Subcutaneous abdominal adipose tissue (tissue), 5 donors: Measurements from ENCODE around the gene ANKRD65.
"Not testable (repeated sequence)": the region's sequence is repeated elsewhere in the genome, so short reads cannot be mapped to it uniquely, and the experiment has no call there.

ENCODE experiments used
- H3K27ac ChIP-seq: one replicate; pipeline ENCODE4 v1.7.0; 2013; ENCODE audit warnings: low read depth, mild to moderate bottlenecking, inconsistent platforms, low read length, moderate library complexity
- H3K27me3 ChIP-seq, 5 donors: one replicate each; pipeline ENCODE4 v1.7.0; 2013; ENCODE audit warnings: low read length in 5 of 5, inconsistent platforms in 1 of 5; ENCODE audit not compliant: control insufficient read depth in 5 of 5, insufficient read depth in 4 of 5
- H3K36me3 ChIP-seq, 5 donors: one replicate each; pipeline ENCODE4 v1.7.0; 2013; ENCODE audit warnings: low read length in 5 of 5; ENCODE audit not compliant: control insufficient read depth in 5 of 5, insufficient read depth in 5 of 5
- H3K4me1 ChIP-seq, 5 donors: one replicate each; pipeline ENCODE4 v1.7.0; 2013; ENCODE audit warnings: low read length in 5 of 5, mild to moderate bottlenecking in 3 of 5, moderate library complexity in 1 of 5; ENCODE audit not compliant: control insufficient read depth in 5 of 5, insufficient read depth in 5 of 5
- H3K4me3 ChIP-seq, 5 donors: one replicate each; pipeline ENCODE4 v1.7.0; 2013; ENCODE audit warnings: low read length in 5 of 5, low read depth in 1 of 5
- H3K9ac ChIP-seq, 5 donors: one replicate each; pipeline ENCODE4 v1.7.0; 2013; ENCODE audit warnings: low read length in 5 of 5, mild to moderate bottlenecking in 4 of 5, moderate library complexity in 3 of 5
- H3K9me3 ChIP-seq, 5 donors: one replicate each; pipeline ENCODE4 v1.7.0; 2013; ENCODE audit warnings: low read length in 5 of 5; ENCODE audit not compliant: control insufficient read depth in 5 of 5
- donor health status: healthy.
- donor health status: healthy.
- donor health status: healthy.
- donor health status: healthy.
- donor health status: healthy.

Gene ANKRD65

DNA sequence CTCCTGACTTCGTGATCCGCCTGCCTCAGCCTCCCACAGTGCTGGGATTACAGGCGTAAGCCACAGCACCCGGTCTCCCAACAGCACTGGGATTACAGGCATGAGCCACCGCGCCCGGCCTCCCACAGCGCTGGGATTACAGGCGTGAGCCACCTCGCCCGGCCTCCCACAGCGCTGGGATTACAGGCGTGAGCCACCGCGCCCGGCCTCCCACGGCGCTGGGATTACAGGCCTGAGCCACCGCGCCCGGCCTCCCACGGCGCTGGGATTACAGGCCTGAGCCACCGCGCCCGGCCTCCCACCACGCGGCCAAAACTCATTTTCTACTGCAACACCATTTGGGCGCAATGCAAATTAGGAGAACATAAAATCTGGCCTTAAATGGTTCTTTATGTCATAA, 35.7 kb downstream of the ANKRD65 start:
- H3K4me1 ChIP-seq, H3K27me3 ChIP-seq, H3K9me3 ChIP-seq, H3K4me3 ChIP-seq, H3K27ac ChIP-seq, H3K9ac ChIP-seq: not testable (repeated sequence)
- peaks cover 4 to 70% (median 55%) of the 10 kb centered on the region in 5 donors for H3K36me3 ChIP-seq

DNA sequence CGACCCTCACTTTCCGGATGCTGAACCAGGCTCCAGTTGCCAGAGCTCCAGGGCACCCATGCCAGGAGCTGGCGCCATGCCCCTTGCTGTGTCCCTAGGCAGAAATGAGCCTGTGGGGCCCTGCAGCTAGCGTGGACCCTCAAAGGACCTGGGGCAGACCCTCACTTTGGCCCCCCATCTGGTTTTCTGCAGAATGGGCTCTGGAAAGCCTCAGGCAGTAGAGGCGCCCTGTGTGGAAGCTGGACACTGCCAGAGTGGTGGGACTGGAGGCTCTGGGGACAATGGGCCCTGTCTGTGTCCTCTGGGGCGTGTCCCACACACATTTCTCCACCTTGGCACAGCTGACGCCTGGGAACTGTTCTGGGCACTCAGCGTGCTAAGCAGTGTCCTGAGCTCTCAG, 39.8 kb downstream of the ANKRD65 start:
- no peak overlapping the region for H3K27ac ChIP-seq
- H3K27me3 ChIP-seq, result no peaks in the 10 kb centered on the region
- H3K36me3 ChIP-seq, result peaks cover 0 to 30% (median 20%) of the 10 kb centered on the region in 5 donors

DNA sequence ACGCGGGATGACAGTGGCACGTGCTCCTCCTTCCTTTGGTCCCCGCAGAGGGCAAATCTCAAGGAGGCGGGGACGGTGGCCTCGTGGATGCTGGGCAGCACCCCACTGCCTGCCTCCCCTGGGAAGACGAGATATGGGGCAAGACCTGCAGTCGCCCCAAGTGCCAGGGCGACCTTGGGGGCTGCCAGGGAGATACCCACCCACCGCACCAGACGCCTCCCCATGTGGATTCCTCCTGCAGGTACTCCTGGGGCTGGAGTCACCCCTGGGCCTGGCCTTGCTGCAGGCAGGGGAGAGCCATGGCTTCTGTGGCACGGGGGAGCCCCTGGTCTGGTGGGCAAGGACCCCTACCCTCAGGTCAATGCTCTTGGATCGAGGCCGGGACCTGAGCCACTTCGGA, 40.2 kb downstream of the ANKRD65 start:
- Histone ChIP-seq H3K9ac (no peak overlapping the region), H3K27me3 (no peaks in the 10 kb centered on the region), H3K4me3 (no peak overlapping the region), H3K4me1 (peaks cover 0 to 6% (median 5%) of the 10 kb centered on the region in 5 donors), H3K9me3 (no peaks in the 10 kb centered on the region), H3K27ac (no peak overlapping the region), H3K36me3 (peaks cover 0 to 26% (median 16%) of the 10 kb centered on the region in 5 donors)

More for the DNA sequence above, 39.8 kb downstream of the ANKRD65 start:
- Histone ChIP-seq H3K4me3 (no peak overlapping the region), H3K9ac (no peak overlapping the region), H3K4me1 (peaks cover 0 to 2% (median under 1%) of the 10 kb centered on the region in 5 donors), H3K9me3 (no peaks in the 10 kb centered on the region)

DNA sequence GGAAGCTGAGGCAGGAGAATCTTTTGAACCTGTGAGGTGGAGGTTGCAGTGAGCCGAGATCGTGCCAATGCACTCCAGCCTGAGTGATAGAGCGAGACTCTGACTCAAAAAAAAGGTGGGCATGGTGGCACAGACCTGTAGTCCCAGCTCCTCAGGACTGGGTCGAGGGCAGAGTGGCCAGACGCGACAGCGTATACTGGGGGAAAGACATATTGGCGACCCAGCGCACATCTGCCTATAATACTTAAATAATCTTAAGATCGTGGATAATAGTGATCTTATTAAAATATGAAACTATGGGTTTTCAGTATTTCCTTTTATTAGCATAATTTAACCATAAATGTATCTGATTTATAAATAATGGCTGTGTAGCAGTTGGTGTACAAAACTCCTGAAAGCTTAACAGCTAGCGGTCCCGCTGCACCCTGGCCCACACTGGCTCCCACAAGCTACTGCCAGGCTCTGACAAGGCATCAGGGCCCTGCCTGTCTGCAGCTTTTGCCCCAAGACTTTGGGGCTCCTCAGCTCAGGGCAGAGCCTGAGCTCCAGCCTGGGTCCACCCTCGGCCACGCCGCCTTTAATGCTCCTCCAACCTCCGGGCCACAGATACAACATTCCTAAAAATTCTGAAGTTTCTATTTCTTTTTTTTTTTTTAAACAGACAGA, 43.4 kb downstream of the ANKRD65 start:
- no peak overlapping the region for H3K9ac ChIP-seq
- no peak overlapping the region for H3K4me3 ChIP-seq
- peaks cover 3 to 28% (median 22%) of the 10 kb centered on the region in 5 donors for H3K4me1 ChIP-seq
- peaks cover 0 to 21% (median 16%) of the 10 kb centered on the region in 5 donors for H3K36me3 ChIP-seq
- no peak overlapping the region for H3K27ac ChIP-seq
- H3K9me3 ChIP-seq, result no peaks in the 10 kb centered on the region
- no peaks in the 10 kb centered on the region for H3K27me3 ChIP-seq

DNA sequence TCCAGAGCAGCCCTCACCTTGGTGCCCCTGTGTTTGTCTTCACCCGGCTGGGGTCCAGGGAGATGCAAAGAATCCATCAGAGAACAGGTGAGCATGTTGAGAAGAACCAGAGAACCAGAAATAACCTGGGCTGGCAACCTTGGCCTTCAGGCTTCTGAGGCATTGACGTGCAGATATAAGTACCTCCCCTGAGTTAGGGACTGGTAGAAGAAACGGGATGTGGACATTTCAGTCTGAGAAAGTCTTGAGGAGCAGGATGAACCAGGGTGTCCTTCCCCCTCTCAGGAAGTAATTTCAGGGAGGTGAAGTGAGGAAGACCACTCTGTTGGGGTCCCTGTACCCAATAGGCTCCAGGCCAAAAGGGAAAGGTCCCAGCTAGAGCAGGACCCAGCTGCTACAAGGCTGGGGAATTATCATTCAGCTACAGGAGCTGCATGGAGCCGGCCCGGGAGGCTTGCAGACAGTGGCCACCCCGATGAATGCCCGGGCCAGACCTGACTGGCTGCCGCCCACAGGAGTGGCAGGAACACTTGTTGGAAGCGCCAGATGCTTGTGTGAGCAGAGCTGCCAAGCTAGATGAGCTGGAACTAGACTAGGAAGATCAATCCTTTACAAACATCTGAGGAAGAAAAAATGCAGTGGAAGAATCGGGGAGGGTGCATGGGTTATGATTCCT, 44.4 kb downstream of the ANKRD65 start:
- H3K27ac ChIP-seq, result no peak overlapping the region
- H3K4me3 ChIP-seq, result no peak overlapping the region
- no peak overlapping the region for H3K9ac ChIP-seq
- peaks cover 3 to 36% (median 30%) of the 10 kb centered on the region in 5 donors for H3K4me1 ChIP-seq
- no peaks in the 10 kb centered on the region for H3K9me3 ChIP-seq
- H3K27me3 ChIP-seq, result no peaks in the 10 kb centered on the region
- H3K36me3 ChIP-seq, result peaks cover 0 to 19% (median 14%) of the 10 kb centered on the region in 5 donors

DNA sequence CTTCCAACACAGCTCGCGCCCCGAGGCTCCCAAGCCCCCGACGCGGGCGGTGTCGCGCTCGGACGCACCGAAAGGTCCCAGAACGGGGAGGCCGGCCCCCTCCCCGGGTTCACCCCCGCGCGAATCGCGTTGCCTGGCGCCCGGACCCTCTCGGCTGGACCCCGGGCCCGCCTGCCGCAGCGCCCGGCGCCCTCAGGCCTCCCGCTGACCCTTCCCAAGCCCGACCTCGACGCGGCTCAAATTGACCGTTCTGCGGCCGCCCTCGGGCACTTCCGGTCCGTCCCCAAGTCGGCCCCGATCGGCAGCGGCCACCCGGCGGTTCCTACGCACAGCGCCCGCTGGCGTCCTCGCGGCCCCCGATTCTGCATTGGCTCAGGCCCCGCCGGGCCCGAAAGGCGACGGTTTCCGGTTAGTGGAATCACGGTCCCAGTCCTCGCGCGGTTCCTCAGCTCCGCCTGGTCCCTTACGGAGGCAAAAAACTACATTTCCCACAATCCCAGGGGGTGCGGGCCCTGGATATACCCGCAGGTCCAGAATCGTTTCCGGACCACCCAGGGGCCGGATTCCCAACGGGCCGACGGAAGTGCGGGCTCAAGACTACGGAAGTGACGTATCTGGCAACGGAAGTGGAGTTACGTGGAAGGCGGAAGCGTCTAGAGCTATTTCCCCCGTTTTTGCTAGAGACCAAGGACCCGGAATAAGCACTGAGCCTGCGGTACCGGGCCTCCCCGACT, 46.0 kb downstream of the ANKRD65 start, which contains the start of gene AURKAIP1:
TSS of gene AURKAIP1 (minus strand) at position 279 of the 734 bp plus-strand sequence. CDS start 451 bp downstream, outside the sequence.
- Histone ChIP-seq H3K9me3 (no peaks in the 10 kb centered on the region), H3K36me3 (peaks cover 0 to 9% (median 8%) of the 10 kb centered on the region in 5 donors), H3K4me1 (peaks cover 3 to 41% (median 35%) of the 10 kb centered on the region in 5 donors), H3K27me3 (no peaks in the 10 kb centered on the region), H3K9ac (peak within 1 kb of the TSS; percentile 56 to 98 (median 96)), H3K27ac (peak within 1 kb of the TSS; percentile 90), H3K4me3 (peak within 1 kb of the TSS; percentile 72 to 89 (median 82))

DNA sequence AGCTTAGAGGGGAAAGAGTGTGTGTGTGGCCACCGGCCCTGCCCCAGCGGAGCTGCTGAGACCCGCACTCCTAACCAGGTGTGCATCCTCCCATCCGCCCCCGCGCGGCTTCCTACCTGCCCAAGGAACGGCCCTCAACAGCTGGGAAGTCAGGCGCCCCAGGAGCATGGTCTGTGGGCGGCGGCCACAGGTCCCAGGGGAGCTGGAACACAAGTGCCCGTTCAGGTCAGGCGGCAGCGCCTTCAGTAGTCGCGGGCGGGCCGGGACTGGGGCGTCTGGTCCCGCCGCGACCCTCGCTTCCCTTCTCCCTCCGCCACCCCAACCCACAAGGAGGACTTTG, 46.5 kb downstream of the ANKRD65 start:
- H3K27ac ChIP-seq, result peak overlapping the region; percentile 90
- peak overlapping the region in 4 of 5 donors; percentile 72 to 89 (median 82) for H3K4me3 ChIP-seq
- peaks cover 3 to 41% (median 35%) of the 10 kb centered on the region in 5 donors for H3K4me1 ChIP-seq
- H3K9ac ChIP-seq, result peak overlapping the region in 4 of 5 donors; percentile 96 to 98 (median 97)
- no peaks in the 10 kb centered on the region for H3K27me3 ChIP-seq
- H3K9me3 ChIP-seq, result no peaks in the 10 kb centered on the region
- peaks cover 0 to 9% (median 8%) of the 10 kb centered on the region in 5 donors for H3K36me3 ChIP-seq

DNA sequence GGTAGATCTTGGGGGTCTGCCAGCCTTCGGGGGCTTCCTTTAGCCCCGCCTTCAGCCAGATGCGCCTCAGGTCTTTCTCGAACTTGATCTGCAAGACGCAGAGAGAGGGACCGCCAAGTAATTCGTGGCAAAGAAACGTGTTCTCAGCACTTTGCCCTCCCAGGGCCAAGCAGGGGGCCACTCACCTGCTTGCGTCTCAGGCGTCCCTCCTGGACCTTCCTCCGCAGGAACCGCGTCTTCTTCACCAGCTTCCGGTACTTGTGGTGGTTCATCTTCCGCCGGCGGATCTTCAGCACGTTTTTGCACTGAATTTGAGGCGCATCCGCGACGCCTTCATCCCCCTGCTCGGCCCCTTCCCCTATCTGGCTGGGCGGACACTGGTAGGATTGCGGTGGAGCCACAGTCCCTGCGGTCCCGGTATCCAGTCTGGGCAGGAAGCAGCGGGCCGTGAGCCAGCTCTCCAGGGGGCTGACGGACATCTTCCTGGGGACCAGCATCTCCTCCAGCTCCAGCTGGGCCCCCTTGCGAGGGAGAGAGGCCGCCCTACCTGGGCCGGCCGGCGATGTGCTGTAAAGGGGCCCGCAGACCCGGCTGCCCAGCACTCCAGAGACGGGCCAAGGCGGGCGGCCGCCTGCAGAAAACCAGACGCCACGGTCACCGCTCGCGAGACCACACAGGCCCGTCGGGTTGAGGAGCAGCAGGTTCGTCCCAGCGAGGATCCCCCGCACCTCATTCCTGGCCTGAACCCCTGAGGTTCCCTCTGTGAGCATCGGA, 47.1 kb downstream of the ANKRD65 start:
- Histone ChIP-seq H3K27me3 (no peaks in the 10 kb centered on the region), H3K27ac (no peak overlapping the region), H3K36me3 (peaks cover 0 to 9% (median 8%) of the 10 kb centered on the region in 5 donors), H3K9ac (peak overlapping the region in 4 of 5 donors; percentile 96 to 98 (median 97)), H3K4me3 (peak overlapping the region; percentile 22 to 89 (median 82)), H3K4me1 (peaks cover 3 to 41% (median 35%) of the 10 kb centered on the region in 5 donors), H3K9me3 (no peaks in the 10 kb centered on the region)

DNA sequence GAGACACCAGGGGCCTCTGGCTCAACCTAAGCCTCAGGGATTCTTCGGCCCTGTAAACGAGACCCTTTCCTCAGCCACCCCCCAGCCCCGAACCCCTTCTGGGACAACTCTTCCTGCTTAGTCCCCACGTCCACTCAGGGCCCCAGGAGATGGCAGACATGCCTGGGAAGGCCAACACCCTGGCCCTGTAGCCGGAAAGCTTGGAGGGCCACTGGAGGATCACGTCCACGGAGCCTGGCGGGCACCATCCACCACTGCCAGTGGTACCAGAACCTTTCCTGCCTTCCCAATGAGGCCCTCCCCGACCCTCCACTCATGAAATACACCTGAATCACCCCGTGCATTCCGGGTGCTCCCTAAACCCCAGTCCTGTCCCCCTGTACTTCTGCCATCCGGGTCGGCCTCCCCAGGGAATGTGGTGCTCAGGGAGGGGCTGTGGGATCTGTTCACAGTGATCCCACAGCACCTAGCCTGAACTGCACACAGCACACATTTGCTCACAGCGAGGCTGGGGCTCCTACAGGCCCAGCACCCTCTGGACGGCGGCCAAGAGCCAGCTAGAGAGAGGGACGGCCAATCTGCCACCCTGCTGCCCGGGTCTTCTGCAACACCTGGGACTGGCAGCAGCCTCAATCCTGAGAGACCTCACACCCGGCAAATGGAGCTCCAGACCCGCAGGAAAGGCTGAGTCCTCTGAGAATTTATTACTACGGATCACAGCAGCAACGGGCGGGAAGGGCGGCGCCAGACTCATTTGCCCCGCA, 47.8 kb downstream of the ANKRD65 start:
- no peak overlapping the region for H3K4me3 ChIP-seq
- H3K27me3 ChIP-seq, result no peaks in the 10 kb centered on the region
- H3K9ac ChIP-seq, result peak overlapping the region in 2 of 5 donors; percentile 14 to 43
- H3K4me1 ChIP-seq, result peaks cover 3 to 41% (median 35%) of the 10 kb centered on the region in 5 donors
- H3K36me3 ChIP-seq, result peaks cover 0 to 9% (median 8%) of the 10 kb centered on the region in 5 donors
- no peaks in the 10 kb centered on the region for H3K9me3 ChIP-seq
- no peak overlapping the region for H3K27ac ChIP-seq
